Measurements from ENCODE around the gene EBF4.
"Not testable (repeated sequence)": the region's sequence is repeated elsewhere in the genome, so short reads cannot be mapped to it uniquely, and the experiment has no call there.

EBF4 gene

DNA sequence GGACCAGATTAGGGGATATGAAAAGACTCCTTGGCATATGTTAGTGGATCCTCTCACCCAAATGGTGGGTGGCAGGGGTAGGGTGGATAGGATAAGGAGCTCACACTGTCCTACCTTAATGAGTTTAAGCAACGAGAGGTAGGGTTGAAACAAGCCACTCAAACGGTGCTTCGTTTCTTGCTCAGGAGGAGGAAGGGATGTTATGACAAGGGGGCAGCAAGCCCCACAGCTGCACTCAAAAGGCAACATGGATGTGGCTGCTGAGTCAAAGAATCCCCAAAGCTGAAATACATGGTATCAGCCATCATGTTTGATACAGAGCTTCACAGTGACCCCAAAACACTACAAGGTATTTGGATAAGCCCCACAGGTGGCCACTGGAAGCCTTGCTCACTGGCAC is 20.1 kb upstream of the EBF4 start:
- DNase-seq: no peak

DNA sequence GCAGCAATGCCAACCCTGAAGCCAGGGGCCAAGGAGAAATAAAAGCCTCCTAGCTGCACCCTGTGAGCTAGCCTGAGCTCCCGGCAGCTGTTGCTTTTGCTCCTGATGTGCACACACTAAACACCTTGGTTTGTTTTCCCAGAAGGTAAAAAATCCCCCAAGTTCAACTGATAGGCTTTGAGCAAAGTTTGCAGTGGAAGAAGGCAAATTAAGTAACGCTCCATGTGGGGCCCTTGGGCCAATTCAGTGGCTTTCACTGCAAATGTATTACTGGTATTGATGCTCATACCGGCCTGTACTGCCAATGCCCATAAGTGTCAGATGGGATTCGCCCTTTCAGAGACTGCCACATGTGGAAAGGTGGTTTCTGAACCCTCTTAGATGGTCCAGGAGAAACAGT is 19.1 kb upstream of the EBF4 start:
- DNase-seq: no peak

DNA sequence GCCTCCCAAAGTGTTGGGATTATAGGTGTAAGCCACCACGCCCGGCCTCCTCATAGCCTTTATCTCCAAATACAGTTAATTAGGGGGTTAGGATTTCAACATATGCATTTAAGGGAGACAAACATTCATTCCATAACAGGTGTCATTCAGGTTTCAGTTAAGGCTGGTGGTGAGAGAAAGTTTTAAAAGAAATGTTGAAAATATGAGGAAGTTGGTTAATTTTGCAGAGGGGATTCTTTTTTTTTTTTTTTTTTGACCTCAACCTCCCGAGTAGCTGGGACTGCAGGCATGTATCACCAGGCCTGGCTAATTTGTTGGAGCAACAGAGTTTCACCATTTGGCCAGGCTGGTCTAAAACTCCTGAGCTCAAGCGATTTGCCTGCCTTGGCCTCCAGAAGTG is 12.5 kb upstream of the EBF4 start:
- DNase-seq: no peak

DNA sequence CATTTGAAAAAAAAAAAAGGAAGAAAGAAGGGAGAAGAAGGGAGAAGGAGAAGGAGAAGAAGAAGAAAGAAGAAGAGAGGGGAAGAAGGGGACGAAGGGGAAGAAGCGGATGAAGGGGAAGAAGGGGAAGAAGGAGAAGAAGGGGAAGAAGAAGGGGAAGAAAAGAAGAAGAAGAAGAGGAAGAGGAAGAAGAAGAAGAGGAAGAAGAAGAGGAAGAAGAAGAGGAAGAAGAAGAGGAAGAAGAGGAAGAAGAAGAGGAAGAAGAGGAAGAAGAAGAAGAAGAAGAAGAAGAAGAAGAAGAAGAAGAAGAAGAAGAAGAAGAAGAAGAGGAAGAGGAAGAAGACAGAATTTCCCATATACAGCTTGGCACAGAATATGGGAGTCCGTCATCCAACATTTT is 10.5 kb upstream of the EBF4 start:
- DNase-seq: not testable (repeated sequence)

DNA sequence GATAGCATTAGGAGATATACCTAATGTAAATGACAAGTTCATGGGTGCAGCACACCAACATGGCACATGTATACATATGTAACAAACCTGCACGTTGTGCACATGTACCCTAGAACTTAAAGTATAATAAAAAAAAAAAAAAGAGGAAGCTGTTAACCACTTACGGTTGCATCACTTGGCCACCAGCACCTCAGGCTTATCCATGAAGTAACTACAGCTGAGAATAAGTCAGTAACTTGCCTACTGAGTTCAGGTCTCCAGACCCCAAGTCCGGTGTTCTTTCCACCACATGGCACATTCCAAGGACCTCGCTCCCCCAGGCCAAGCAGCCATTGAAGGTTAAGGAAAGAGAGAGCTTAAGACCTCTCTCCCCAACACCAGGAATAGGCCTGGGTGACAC is 7.8 kb upstream of the EBF4 start:
- DNase-seq: not testable (repeated sequence)

DNA sequence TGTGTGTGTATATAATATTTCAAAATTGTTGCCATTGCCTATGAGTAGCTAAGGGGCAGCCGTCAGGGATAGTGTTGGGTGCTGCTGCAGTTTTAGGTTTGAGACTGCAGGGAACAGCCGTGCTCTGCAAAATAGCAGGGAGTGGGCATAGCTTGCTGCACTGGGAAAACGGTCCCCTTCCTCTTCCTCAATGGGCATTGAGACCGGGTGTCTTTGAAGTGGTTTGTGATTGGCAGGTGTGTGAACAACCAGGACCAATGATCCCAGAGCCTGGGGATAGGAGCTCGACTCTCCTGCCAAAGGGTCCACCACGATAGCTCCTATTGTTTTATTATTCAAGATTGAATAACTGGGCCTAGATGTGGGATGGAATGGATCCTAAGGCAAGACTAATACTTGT is 5.1 kb upstream of the EBF4 start:
- DNase-seq: no peak

DNA sequence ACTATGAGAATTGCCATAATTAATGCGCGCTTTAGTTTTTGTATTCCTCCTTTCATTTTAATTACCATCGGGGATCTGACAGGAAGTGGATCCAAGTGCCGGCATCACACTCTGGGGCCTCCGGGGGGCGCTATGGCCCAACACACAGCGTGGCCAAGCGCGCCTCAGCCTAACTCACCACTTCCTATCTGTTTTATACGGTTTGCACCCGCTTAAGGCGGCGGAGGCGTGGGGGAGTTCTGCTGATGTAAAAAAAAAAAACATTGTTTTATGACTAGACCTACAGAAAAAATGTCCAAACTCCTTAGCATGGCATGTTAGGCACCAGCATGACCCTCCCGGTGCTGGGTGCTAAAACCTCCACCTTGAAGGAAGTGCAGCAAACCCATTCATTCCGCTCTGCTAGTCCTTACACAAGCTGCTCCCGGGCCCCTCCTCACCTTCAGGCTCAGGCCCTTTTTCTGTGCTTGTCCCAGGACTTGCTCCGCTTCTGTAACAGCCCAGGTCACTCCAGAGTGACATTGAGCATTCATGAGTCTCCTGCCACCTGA is 4.5 kb upstream of the EBF4 start:
- peak in 7 of 14 donors; percentile 9 to 60 (median 15) for DNase-seq

DNA sequence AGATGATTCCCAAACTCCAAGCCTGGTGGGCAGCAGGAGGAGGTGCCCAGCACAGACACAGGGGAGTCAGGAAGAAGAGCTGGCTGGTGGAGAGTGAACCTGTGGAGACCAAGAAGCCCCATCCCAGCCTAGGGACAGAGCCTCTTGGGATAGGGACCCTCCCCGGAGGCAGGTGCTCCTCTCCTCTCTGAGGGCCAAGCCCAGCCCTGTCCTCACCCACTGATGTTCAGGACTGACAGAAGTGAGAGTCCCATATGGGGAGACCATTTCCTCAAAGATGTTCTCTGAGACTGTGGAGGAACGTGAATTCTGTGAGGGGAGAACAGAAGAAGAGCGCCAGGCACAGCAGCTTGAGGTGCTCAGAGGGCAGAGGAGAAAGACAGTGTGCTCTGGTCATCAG is 2.4 kb upstream of the EBF4 start:
- no peak for DNase-seq

DNA sequence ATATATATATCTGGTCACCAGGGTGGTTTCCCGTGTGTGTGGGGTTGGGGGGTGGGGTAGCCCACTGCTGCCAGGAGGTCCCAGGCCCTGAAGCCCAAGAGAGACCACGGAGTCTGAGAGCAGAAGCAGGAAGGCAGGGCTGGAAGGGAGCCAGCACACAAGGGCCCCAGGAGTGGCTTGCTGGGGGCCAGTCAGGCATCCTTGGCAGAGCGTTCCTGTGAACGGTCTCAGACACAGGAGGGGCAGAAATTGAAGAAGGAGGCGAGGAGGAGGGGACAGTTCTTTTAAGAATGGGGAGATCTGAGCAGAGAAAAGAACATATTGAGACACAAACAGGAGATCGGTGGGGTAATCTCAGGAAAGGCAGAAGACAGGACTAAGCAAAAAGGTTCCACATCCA is 1.9 kb upstream of the EBF4 start:
- DNase-seq: no peak

DNA sequence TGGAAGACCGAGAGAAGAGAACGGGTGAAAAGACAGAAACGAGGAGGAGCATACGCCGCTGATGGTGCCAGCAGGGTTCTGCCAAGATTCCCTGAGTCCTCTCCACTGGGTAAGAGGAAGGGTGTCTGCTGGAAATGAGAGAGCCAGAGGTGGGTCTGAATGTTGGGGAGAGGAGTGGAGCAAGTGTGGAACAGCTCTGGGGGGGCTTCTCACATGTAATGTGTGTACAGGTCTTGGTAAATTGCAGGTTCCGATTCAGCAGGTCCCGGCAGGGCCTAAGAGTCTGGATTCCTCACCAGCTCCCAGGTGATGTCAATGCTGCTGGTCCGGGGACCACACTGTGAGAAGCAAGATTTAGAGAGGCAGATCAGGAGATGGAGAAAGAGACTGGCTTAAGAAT is 1.5 kb upstream of the EBF4 start:
- no peak for DNase-seq

DNA sequence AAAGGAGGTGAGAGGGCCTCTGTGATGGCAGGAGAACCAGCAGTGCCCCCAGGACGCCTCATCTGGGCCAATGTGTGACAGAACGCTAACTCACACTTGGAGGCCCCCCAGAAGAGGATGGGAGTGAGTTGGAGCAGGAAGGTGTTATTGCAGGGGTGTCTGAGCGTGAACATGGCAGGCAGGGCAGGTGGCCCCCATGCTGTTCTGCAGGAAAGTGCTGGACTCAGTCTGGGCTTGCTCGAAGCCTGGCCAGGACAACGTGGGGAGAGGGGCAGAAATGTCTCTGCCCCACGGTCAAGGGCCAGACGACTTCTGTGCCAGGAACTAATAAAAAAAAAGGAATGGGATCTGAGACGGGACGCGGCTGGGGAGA is 931 bp upstream of the EBF4 start:
- no peak for DNase-seq

DNA sequence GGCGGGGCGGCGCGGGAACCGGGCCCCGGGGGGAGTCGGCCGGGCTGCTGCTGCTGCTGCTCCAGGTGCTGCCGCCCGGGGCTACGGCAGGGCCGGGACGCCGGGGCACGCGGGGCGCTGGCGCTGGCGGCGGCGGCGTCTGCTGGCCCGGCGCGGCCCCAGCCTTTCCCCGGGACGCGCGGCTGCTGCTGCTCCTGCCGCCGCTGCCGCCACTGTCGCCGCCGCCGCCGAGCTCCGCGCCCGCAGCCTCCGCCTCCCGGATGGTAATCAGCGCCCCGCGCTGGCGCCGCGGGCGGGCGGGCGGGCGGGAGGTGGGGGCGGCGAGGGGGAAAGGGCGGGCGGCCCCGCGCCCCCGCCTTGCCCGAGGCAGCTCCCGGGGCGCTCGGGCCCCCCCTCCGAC is 306 bp downstream of the EBF4 start:
- no peak for DNase-seq

DNA sequence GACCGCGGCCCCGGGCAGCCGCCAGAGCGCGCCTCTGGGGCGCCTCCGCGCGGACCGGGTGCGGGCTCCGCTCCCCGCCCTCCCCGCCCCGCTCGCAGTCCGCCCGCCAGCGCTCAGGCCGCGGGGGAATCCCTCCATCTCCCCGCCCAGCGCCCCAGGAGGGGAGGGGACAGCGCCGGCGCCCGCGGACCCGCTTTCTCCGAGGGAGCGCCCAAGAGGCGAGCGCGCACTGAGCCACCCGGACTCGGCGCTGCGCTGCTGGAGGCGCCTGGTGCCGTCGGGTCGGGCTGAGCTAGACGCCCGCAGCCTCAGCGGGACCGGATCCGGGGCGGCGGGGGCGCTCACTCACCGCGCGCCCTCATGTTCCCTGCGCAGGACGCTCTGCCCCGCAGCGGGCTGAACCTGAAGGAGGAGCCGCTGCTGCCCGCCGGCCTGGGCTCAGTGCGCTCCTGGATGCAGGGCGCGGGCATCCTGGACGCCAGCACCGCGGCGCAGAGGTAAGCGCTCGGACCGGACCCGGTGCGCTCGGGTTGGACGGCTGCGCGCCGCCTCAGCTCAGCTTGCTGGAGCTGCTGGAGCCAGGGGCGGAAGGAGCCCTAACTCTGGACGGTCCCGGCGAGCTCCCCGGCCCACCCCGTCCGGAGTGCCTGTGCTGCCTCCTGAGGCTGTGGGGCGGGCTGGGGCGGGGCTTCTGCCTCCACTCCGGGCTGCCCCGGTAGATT is 867 bp downstream of the EBF4 start:
- peak in 4 of 14 donors; percentile 2 to 52 (median 42) for DNase-seq

DNA sequence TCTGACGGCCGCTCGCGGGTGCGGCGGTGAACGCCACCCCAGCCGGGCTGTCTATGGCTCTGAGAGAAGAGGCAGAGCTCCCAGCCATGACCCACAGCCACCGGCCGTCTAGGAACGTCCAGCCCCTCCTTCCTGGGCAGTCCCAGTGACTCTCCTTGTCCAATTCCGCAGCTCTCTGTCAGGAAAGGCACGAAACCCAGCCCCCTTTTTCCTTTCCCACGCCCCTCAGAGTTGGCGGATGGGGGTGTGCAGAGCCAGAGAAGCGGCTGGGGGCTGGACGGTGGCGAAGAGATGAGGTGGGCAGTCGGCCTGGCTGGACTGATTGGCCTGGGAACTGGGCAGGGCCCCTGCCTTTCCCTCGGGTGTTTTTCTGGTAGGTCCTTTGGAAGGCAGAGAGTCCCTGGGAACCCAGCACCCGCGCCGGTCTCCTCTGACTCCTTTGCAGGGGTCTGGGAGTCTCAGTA is 1.5 kb downstream of the EBF4 start:
- no peak for DNase-seq

DNA sequence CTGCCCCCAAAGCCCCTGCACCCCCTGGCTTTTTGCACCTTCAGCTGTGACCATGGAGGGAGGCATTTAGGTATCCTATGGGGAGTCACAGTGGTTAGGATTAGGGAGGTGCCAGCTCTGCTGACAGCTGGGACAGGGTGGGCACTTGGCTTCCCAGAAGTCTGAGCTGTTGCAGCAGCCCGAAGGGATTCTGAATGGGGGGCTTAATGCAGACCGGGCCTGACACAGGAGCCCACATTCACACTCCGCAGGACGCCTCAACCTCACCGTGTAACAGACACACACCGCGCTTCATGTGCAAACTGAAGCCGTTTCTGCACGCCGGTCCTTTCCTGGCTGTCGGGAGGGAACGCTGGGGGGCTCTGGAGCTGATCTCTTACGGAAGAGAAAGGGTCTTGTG is 1.9 kb downstream of the EBF4 start:
- DNase-seq: no peak

DNA sequence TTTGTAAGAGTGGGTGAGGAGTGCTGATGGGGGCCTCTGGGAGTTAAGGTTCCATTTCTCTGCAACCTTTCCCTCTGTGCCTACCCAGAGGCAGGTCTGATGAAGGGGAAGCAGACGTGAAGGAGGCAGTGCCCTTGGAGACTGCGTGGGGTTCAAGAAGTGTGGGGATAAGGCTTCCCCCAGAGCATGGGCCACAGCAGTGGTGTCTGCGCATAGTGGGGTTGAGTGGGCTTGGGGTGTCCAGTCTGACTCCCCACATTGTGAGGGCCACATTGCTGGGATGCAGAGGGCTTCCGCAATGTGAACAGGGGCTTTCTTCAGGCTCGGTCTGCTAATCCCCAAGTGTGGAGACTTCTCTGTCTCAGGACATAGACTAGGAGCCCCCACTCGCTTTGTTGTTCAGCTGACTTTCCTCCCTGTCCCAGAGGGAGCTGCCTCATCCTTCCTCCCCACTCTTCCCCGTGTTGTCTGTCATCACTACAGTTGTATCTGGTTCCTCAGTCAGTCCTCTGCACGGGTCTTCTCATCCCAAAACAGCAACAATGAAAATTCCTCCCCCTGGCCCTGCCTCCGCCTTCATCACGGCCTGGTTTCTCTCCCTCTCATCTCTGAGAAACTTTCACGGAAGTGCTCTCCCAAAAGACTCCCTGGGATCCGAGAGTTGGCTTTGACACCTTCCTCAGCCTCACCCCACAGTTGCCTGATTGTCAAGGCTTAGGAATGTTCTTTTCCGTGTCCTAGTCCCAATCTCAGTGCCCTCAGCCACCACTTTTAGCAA is 2.8 kb downstream of the EBF4 start:
- DNase-seq: no peak

DNA sequence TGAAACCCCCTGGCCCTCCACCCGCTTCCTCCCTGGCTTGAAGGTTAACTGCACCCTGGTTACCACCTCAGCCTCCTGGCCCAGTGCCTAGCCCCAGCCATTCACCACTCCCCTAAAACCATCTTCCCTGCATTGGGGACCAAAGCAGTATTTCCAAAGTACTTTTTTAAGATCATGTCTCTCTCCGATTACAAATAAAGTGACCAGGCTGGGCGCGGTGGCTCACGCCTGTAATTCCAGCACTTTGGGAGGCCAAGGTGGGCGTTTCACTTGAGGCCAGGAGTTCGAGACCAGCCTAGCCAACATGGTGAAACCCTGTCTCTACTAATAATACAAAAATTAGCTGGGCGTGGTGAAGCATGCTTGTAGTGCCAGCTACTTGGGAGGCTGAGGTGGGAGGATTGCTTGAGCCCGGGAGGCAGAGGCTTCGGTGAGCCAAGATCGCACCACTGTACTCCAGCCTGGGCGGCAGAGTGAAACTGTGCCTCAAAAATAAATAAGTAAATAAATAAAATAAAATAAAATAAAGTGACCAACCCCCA is 3.5 kb downstream of the EBF4 start:
- not testable (repeated sequence) for DNase-seq

DNA sequence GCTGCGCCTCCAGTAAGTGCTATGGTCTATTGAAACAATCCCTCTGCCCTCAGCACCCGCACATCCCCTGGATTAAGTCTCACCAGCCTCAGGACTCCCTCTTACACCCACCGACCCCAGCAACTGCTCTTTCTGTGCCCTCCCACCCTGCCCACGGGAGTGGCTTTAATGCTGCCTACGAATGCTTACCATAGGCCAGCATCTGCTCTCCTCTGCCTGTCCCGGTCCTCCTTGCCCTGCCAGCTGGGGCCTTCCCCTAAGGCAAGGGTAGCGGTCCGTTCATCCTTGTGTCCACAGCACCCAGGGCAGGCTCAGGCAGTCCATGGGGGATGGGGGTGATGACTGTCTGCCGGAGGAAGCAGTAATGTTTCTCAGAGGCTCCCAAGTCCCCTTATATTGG is 4.1 kb downstream of the EBF4 start:
- no peak for DNase-seq

DNA sequence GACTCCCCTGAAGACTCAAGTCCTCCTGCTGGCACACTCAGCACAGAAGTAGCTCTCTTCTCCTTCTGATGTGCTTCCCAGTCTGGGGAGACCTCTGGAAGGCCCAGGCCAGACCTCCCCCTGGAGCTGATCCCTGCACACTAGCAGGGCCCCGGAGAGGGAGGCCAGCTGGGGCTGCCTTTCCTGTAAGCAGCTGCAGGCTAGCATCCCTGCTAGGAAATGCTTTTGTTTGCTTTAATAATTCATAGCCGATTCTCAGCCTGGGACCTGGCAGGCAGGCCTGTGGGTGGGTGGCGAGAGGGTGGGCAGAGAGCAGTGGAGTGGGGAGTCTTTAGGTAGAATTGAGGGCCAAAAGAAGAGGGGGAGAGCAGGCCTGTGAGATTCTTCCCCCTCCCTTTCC is 5.2 kb downstream of the EBF4 start:
- DNase-seq: no peak

DNA sequence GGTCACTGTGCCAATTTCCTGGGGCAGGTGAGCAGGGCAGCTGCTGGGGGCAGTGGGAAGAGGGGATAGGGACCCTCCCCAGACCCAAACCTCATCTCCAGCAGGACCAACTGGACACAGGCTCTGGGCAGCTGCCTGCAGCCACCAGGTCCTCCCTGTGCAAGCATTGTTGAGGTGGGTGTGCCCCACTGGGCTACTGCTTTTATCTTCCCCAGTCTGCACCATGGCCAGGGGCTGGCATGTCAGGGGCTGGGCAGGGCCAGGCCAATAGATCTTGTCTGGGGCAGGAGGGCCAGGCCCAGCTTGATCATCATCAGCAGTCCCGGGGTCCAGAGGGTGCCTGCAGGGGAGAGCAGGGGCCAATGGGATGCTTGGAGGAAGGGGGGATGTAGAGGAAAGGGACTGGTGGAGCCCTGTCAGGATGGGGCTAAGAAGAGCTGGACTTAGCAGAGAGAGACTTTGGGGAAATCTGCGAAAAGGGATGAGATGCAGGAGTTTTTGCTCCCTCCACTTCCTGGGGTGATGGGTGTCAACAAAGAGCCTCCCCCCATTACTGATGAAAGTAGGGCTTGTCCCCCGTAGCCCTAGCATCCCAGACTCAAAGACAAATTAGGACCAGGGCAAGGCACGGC is 5.7 kb downstream of the EBF4 start:
- no peak for DNase-seq

DNA sequence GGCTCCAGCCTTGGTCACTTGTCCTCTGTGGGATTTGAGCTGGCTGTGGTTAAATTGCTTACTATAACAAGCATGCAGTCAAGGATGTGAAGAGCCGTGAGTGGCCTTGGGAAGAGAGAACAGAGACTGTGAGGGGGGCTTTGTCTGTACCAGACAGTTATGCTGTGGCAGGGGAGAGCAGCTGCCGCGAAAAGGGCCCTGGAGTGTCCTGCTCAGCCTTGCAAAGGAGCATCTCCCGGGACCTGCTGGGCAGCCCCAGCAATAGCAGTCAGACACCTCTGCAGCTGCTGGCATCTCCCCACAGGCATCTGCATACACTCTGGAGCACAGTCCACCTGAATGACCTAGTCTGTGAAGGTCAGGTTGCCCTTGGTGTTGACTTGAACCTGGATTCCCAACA is 6.3 kb downstream of the EBF4 start:
- no peak for DNase-seq

DNA sequence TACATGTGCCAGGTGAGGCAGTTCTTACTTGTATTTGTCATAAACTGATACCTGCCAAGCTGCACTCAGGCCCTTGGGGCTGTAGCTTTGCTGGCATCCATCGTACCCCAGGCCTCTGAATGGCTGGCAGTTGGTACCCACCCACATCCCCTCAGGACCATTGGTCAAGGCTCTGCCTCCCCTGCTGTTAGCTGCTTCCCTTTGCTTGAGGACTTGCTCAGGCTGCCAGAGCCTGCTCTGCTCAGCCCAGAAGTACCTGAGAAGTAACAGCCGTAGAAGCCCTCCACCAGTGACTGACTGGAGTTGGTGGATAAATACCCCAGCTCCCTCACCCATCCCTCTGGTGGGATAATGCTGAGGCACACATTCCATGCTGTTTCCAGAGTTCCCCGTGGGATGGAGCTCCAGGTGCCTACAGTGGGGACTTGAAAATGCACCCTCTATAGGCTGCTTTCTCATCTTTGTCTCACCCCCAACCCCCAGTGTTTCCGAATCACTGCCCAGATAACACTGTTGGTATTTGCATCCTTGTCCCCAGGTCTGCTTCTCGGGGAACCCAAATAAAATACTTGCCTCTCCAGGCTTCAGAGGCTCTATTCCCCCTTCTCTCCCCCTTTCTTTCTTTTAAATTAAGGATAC is 7.3 kb downstream of the EBF4 start:
- no peak for DNase-seq
